NCI-H2029 (cell line): Measurements from ENCODE around the gene MAGEB10.
"Not testable (repeated sequence)": the region's sequence is repeated elsewhere in the genome, so short reads cannot be mapped to it uniquely, and the experiment has no call there.

ENCODE experiments used
- DNase-seq: peaks from one replicate; lab custom pipeline; 2025; lab: John Stamatoyannopoulos, UW

MAGEB10 gene, protein sequence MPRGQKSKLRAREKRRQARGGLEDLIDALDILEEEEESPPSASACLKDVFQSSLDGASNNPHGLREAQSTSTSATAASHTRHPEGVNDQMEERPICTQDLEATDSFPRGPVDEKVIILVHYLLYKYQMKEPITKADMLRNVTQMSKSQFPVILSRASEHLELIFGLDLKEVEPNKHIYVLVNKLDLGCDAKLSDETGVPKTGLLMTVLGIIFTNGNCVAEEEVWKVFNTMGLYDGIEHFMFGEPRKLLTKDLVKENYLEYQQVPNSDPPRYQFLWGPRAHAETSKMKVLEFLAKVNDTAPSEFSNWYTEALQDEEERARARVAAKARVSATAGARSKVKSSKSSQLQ

DNA sequence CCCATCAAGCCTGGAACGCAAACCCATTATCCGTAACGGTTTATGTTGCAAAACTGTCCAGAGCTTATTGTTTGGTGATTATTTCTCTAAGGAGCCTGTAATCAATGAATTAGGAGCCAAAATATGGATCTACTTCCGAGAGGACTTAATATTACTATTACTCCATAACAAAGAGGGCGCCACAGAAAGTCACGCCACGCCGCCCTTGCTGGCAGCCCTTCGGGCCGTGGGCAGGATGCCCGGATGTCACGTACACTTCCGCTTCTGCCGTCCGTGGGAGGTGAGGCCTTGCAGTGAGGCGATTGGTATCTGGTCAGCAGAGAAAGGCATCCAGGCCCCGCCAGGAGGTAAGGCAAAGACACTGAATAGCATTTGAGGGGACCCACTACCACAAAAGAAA, at the start of gene MAGEB10:
Gene MAGEB10, plus strand, starts transcription at position 301 of the 400 bp plus-strand sequence. CDS start 13,317 bp downstream, outside the sequence.
- no peak for DNase-seq

DNA sequence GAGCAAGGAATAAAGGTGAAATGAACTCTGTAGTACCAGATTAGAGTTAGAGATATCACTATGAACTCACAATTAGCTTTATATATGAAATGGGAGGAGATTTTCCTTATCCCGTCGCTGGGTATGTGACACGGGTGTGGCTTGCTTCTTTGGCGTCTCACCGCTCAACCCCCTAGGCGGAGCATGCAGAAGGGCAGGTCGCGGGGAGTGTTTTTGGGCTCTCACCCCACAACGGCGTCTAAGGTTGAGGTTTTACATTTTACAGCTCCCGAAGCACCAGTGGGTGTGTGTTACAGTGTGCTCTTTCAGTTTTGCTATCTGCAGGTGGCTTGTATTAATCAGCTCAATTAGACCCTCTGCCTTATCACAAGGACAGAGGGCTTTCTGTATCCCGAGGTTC, 42.1 kb upstream of the MAGEB10 start:
- no peak for DNase-seq

DNA sequence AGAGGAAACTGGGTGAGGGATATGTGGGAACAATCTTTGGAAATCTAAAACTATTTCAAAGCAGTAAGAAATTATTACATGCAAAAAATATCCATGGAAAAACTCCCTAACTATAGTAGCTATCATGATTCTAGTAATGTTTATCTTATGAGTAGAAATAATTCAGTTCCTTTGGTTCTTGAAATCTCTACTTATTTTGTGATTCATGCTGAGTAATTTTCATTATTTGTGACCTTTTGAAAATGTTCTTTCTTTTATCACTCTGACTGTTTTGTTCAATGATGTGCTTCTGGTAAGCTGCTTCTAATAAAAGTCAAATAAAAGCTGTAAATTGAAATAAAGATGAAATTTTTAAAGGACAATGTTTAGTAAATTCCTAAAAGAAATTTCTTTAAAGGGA, 40.4 kb upstream of the MAGEB10 start:
- DNase-seq = no peak

DNA sequence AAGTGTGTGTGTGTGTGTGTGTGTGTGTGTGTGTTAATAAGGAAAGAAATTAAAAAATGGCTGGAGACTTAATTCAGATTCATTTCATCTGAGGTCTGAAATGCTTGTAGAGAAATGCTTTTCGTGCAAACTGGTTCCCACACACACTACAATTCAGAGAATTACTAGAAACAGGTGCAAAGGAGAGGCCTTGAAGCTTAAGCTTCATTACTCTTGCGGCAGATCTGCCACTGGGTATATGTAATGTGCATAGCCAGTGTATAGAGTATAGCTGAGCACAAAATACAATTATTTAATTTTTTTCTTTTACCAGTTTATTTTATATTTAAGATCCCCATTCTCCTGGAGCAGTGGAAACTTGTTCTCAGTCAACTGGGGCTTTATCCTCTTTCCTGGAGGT, 31.8 kb upstream of the MAGEB10 start:
- DNase-seq = no peak

DNA sequence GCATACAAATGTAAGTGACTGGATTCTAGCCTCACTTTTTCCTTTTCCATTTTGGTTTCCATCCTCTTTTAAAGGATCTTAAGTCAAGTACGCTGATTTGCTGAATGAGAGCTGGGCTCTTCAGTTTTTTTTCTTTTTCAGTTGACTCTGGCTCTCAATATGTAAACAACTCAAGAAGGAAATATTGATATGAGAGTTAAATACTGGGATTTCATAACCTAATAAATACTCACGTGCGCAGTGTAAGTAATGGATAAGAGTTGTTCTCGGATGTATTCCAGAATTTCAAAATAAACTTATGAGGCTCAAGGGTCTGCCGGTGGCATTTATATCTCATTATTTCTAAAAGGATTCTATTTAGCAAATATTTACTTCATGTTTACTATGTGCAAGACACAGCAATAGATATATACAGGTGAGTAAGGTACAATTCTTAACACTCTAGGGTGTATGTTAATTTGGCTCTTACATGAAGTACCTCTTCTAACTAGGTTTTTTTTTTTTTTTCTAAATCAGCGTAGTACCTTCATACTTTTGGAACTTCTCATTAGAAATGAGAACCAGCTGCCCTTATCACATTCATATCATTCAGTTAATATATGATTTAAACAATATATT, 11.0 kb upstream of the MAGEB10 start:
- DNase-seq = no peak

DNA sequence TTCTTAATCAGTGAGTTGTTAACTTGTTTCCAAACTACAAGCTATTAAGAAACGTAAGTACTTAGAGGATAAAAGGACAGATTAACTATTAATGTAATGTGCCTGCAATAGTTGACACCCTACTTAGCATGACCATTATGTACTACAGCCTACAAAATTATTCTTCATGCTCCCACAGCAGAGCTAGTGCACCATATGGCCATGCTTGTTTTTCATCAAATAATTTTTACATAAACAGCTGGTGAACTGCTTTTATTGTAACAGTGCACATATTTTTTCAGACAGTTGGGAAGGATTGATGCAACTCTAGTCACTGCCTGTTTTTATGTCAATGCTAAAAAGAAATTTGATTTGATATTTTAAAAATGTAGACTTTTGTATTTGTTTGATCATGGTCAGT, 10.2 kb upstream of the MAGEB10 start:
- DNase-seq = no peak

DNA sequence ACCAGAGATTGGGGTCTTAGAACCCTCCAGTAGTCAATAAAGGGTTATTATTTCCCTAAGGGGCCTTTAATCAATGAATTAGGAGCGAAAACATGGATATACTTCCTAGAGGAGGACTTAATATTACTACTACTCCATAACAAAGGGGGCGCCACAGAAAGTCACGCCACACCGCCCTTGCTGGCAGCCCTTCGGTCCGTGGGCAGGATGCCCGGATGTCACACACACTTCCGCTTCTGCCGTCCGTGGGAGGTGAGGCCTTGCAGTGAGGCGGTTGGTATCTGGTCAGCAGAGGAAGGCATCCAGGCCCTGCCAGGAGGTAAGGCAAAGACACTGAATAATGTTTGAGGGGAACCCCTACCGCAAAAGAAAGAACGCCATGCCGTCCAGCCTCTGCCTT, 436 bp downstream of the MAGEB10 start:
- no peak for DNase-seq

DNA sequence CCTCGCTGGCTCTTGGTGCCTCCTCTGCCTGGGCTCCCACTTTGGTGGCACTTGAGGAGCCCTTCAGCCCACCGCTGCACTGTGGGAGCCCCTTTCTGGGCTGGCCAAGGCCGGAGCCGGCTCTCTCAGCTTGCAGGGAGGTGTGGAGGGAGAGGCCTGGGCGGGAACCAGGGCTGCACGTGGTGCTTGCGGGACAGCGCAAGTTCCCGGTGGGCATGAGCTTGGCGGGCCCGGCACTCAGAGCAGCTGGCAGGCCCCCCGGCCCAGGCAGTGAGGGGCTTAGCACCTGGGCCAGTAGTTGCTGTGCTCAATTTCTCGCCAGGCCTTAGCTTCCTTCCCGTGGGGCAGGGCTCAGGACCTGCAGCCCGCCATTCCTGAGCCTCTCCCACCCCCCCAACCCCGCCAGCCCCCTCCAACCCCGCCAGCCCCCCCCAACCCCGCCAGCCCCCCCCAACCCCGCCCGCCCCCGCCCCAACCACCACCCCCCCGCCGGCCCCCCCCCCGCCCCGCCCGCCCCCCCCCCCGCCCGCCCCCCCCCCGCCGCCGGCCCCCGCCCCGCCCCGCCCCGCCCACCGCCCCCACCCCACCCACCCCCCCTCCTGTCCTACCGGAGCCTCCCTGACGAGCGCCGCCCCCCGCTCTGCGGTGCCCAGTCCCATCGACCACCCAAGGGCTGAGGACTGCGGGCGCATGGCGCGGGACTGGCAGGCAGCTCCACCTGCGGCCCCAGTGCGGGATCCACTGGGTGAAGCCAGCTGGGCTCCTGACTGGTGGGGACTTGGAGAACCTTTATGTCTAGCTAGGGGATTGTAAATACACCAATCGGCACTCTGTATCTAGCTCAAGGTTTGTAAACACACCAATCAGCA, 1.4 kb downstream of the MAGEB10 start:
- not testable (repeated sequence) for DNase-seq

DNA sequence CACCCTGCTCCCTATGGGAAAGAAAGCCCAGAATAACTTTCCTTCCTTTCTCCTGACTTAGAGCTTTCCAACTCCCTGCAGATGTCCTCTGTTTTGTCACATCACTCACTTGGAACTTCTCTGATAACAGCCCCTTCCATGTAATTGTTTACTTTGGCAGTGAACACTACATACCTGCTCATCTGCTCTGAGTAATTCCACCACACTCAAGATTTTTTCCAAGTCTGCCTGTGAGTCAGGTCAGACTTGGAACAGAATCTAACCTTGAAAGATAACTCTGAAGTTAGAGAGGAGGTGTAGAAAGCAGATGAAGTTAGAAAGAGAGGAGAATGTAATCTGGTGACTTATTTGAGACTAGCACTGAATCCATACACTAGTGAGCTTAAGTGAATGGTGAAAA, 7.4 kb downstream of the MAGEB10 start:
- no peak for DNase-seq

DNA sequence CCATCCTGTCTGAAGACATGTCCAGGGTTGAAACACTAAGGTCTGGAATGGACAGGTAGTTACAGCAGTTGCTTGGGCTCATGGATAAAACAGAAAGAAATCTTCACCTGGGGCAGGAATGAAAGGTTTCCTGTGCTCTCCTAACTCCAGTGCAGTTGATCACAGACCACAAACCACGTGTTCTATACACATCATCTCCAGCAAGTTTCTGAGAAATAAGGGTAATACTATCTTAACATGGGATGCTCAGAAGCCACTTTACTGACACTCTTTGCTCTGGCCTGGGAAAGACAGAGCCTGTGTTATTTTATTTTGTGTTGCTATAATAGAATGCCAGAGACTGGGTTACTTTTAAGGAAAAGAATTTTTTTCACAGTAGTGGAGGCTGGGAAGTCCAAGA, 16.0 kb downstream of the MAGEB10 start:
- DNase-seq = no peak

DNA sequence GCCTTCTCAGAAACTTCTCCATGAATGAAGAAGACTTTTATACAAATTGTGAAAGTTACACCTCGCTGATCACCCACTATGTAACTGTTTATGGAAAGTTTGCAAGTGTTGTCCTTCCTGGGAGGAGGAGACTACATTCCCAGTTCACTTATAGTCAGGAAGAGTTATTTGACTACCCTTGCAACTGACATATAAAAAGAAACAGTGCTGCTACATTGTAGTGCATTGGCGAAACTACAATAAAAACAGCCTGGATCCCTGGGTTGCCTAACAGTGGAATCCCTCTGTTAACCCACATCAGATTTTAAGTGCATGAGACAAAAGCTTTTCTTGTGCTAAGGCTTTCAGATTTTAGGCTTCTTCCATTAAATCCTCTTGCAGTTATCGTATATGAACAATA, 30.4 kb downstream of the MAGEB10 start:
- no peak for DNase-seq

DNA sequence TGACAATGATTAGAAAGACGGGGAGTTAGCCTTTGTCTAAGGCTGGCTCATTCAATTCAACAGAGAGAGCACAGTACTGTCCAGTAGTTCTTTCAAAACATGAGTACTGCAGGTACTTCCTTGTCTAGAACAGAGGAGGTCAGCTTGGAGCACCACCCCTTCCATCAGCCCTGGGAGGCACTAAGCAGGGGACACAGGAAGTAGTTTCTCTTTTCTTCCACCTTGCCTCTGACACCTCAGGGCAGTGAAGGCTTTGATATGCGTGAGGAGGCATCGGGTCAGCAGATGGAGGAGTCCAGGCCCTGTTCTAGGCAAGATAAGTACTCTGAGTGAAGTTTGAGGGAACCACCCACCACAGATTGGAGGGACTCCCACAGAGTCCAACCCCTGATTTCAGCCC, 33.1 kb downstream of the MAGEB10 start:
- DNase-seq = no peak

DNA sequence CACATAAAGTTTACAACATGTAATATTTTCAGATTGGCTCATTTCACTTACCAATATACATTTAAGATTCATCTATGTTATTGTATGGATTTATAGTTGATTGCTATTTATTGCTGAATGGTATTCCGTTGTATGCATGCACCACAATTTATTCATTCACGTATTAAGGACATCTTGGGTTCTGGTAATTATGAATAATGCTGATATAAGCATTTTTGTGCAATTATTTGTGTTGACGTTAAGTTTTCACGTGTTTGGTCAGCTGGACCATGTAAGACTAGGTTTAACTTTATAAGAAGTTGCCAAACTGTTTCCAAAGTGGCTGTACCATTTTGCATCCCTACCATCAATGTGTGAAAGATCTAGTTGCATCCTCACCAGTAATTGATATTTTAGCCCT, 35.1 kb downstream of the MAGEB10 start:
- no peak for DNase-seq

DNA sequence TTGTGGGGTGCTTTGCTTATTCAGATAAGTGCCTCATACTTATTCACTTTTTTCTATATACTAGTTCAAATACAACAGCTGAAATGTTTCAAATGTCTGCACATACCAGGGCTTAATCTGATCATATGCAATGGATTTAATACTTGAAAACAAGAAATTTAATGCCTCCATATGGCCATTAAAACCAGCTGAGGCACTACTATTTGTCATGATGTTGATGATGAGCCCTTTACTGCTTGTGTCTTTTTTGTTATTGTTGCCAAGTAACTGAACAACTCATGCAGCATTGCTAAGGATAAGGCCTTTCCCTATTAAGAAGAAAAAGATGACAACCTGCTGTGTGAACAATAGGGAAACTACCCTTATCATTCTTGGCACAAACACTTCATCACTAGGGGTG, 52.5 kb downstream of the MAGEB10 start:
- no peak for DNase-seq

DNA sequence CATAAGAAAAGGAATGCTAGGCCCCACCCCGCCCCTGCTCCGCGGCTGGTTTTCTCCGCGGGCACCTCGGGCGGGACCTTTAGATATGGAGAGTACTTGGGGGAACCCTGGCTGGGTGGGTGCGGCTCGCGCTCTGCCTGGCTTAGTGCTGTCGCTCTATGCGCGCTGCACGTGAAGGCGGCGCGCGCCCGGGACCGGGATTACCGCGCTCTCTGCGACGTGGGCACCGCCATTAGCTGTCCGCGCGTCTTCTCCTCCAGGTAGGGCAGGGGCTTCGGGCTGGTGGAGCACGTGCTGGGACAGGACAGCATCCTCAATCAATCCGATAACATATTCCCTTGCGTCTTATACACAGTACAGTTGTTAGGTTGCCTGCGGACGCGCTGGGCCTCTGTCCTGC, 56.0 kb downstream of the MAGEB10 start:
- DNase-seq = no peak
